Sigmoid colon (tissue), 3 donors: ENCODE results near the gene MSH6.

Experiments
- CTCF ChIP-seq, 4 experiments: fragments of 450-650 bp in 3 of 4; fragments of 200-600 bp in 1 of 4; IDR thresholded peaks; one replicate each; pipeline ENCODE4 v1.5.1; 2016 to 2019; ENCODE audit warnings: antibody characterized with exemption in 4 of 4, mild to moderate bottlenecking in 3 of 4, moderate library complexity in 2 of 4
- POLR2A ChIP-seq, 2 donors: fragments of 450-650 bp; IDR thresholded peaks; one replicate each; pipeline ENCODE4 v1.6.1; 2016; ENCODE audit warnings: antibody characterized with exemption in 2 of 2, mild to moderate bottlenecking in 2 of 2, moderate library complexity in 2 of 2

GRCh38 chr2:47784352-47784851 lies 1.5 kb downstream of the MSH6 start:
- TF ChIP-seq CTCF (IDR thresholded peaks at IDR 0.05) (no peak), POLR2A (IDR thresholded peaks at IDR 0.05) (no peak)
